ENCODE measurements around the gene MRPS21.

MRPS21 gene

DNA sequence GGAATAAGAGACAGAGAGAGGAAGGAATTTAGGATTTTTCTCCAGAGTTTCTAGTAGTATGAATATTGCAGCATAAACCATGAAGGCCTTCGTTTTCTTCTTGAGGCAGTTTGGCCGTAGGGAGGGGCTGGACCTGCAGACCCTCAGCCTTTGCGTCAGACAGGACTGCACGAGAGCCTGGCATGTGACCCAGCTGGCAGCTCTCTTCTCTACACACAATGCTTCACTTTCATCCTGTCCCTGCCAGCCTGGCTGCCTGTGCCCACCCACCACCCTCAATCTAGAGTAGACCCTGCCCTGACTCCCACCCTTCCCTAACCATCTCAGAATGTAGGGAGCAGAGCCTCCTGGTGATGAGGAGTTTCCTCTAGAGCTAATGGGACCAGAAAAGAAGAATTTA, 34.4 kb upstream of the MRPS21 start:
- DNase-seq (ENCODE audit: low read depth) = no peak
- TF ChIP-seq, protein P1, sequence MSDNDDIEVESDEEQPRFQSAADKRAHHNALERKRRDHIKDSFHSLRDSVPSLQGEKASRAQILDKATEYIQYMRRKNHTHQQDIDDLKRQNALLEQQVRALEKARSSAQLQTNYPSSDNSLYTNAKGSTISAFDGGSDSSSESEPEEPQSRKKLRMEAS (IDR thresholded peaks at IDR 0.05; ENCODE audit: low read depth, low read length) = no peak
- TF ChIP-seq POLR2A (IDR thresholded peaks at IDR 0.05; ENCODE audit: extremely low read depth, insufficient read length) (no peak), CTCF (IDR thresholded peaks at IDR 0.05; ENCODE audit: low read depth, low read length) (no peak), MYC (IDR thresholded peaks at IDR 0.05; ENCODE audit: low read depth, low read length) (no peak)
- H3K4me3 ChIP-seq (ENCODE audit: low read depth, low read length) = no peak overlapping the region

- no peak for DNase-seq (ENCODE audit: low read depth)
- TF ChIP-seq CTCF (IDR thresholded peaks at IDR 0.05; ENCODE audit: low read depth, low read length) (no peak), MYC (IDR thresholded peaks at IDR 0.05; ENCODE audit: low read depth, low read length) (no peak), POLR2A (IDR thresholded peaks at IDR 0.05; ENCODE audit: extremely low read depth, insufficient read length) (no peak)
- TF ChIP-seq, protein P1 (IDR thresholded peaks at IDR 0.05; ENCODE audit: low read depth, low read length) = no peak
- H3K4me3 ChIP-seq (ENCODE audit: low read depth, low read length) = no peak overlapping the region
Measured at GRCh38 chr1:150259758-150260669, 33.6 kb upstream of the MRPS21 start.

GRCh38 chr1:150261367-150261766, 32.3 kb upstream of the MRPS21 start:
- H3K4me3 ChIP-seq (ENCODE audit: low read depth, low read length) = no peak overlapping the region
- DNase-seq (ENCODE audit: low read depth) = no peak
- no peak for TF ChIP-seq CTCF (IDR thresholded peaks at IDR 0.05; ENCODE audit: low read depth, low read length)
- no peak for TF ChIP-seq MYC (IDR thresholded peaks at IDR 0.05; ENCODE audit: low read depth, low read length)
- TF ChIP-seq, protein P1 (IDR thresholded peaks at IDR 0.05; ENCODE audit: low read depth, low read length) = no peak
- no peak for TF ChIP-seq POLR2A (IDR thresholded peaks at IDR 0.05; ENCODE audit: extremely low read depth, insufficient read length)

DNA sequence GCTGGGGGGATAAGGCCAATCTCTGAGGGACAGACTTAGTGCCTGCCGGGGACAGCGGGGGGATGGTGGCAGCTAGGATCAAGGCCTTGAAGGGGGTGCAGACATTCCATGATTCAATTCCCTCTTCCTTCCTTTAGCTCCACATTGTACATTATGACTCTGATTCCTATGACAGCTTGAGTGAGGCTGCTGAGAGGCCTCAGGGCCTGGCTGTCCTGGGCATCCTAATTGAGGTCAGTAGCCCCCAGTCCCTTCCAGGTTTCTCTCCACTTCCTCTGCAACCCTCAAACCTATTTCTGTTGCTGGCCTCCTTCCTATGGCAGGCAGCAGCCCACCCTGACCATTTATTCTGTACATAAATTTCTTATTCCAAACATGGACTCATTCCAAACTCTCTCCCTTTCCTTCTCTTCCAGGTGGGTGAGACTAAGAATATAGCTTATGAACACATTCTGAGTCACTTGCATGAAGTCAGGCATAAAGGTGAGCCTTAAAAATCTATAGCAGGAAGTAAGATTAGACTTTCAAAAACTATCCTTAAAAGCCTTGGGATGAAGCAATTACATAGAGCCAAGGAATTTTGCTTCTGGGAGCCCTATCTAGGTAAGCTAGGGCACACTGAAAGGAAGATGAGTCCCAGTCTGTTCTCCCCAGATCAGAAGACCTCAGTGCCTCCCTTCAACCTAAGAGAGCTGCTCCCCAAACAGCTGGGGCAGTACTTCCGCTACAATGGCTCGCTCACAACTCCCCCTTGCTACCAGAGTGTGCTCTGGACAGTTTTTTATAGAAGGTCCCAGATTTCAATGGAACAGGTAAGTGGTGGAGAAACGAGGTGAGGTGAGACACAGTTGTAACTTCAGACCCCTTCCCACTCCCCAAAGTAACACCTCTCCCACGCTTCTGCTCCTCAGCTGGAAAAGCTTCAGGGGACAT, 31.0 kb upstream of the MRPS21 start:
- TF ChIP-seq, protein P1 (IDR thresholded peaks at IDR 0.05; ENCODE audit: low read depth, low read length) = no peak
- TF ChIP-seq POLR2A (IDR thresholded peaks at IDR 0.05; ENCODE audit: extremely low read depth, insufficient read length) (no peak), CTCF (IDR thresholded peaks at IDR 0.05; ENCODE audit: low read depth, low read length) (no peak), MYC (IDR thresholded peaks at IDR 0.05; ENCODE audit: low read depth, low read length) (no peak)
- no peak overlapping the region for H3K4me3 ChIP-seq (ENCODE audit: low read depth, low read length)
- no peak for DNase-seq (ENCODE audit: low read depth)

DNA sequence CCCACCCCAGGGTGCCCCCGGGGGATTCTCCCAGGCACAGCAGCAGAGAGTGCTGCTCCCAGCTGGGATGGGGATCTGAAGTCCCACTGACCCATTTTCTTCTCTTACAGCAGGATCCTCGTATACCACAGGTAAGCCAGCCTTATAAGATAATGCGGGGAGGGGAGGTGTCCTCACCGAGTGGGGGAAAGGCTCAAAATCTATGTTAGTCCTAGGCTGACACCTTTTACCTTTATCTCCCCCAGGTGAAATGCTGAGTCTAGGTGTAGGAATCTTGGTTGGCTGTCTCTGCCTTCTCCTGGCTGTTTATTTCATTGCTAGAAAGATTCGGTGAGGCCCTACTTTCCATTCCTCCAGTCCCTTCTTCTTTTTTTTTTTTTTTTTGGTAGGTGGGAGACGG, 30.1 kb upstream of the MRPS21 start:
- TF ChIP-seq POLR2A (IDR thresholded peaks at IDR 0.05; ENCODE audit: extremely low read depth, insufficient read length) (no peak), CTCF (IDR thresholded peaks at IDR 0.05; ENCODE audit: low read depth, low read length) (no peak), MYC (IDR thresholded peaks at IDR 0.05; ENCODE audit: low read depth, low read length) (no peak)
- TF ChIP-seq, protein P1 (IDR thresholded peaks at IDR 0.05; ENCODE audit: low read depth, low read length) = no peak
- DNase-seq (ENCODE audit: low read depth) = no peak
- no peak overlapping the region for H3K4me3 ChIP-seq (ENCODE audit: low read depth, low read length)

All from NB4 (cell line).